ENCODE results near the gene HOXD9. TPM values are rescaled to one million over a fixed set of nuclear protein-coding genes. Genes with fewer than 3 reads are reported as not detected.

Gene HOXD9
- total and polyA plus RNA-seq, 2 of the 8 experiments (the other 6 are each of a cell fraction or from before 2014, with no cell fraction given): not detected

- TF ChIP-seq ATF2 (IDR thresholded peaks at IDR 0.05; ENCODE audit: low read length) (no peak), CHD7 (IDR thresholded peaks at IDR 0.05; ENCODE audit: insufficient replicate concordance, low read length) (no peak), RNF2 (IDR thresholded peaks at IDR 0.05; ENCODE audit: borderline replicate concordance, low read depth, low read length, missing control alignments, poor library complexity, severe bottlenecking) (peak; percentile 73), CREB1 (IDR thresholded peaks at IDR 0.05) (no peak)
Observed at GRCh38 chr2:176158186-176158591, 35.7 kb downstream of the HOXD9 start (continued).
